ENCODE data around the gene PHYKPL.

The PHYKPL gene

DNA sequence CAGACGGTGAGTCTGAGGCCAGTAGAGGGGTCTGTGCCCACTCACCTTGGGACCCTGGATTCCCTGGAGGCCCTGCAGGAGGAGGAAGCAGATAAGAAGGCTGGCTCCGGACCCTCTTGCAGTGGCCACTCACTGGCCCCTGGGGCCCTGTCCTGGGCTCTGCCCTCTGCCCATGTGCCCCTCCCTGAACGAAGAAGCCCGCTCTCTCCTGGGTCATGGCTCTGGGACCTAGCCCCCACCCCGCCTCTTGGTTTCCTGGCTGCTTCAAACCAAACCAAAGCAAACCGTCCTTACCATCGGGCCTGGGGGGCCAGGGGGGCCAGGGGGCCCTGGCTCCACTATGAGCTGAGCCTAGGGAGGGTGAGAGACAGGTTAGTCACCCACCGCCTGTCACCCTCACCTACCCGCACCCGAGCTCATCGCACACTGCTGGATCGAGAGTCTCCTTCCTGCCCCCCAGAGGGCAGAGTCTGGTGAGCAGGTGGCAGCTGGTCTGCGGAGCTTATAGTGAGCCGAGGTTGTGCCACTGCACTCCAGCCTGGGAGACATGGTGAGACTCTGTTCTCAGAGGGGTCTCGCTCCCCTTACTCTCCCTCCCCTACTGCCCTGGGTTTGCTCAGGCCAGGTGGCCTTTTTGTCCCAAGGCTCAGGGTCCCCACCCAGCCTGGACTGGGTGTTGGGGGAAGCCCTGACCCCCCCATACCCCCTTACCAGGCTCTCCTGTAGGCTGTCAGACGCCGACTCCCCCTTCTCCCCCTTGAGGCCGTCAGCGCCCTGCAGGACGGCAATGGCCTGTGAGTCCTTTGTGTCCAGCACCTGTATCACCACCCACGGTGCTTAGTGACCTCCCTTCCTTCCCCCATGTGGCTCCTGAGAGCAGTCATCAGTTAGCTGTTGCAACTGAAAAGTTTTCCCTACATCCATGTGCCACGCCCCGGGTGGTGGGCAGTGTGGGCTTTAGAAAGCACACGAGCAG is 15.2 kb upstream of the PHYKPL start:
- TF ChIP-seq, protein P1, sequence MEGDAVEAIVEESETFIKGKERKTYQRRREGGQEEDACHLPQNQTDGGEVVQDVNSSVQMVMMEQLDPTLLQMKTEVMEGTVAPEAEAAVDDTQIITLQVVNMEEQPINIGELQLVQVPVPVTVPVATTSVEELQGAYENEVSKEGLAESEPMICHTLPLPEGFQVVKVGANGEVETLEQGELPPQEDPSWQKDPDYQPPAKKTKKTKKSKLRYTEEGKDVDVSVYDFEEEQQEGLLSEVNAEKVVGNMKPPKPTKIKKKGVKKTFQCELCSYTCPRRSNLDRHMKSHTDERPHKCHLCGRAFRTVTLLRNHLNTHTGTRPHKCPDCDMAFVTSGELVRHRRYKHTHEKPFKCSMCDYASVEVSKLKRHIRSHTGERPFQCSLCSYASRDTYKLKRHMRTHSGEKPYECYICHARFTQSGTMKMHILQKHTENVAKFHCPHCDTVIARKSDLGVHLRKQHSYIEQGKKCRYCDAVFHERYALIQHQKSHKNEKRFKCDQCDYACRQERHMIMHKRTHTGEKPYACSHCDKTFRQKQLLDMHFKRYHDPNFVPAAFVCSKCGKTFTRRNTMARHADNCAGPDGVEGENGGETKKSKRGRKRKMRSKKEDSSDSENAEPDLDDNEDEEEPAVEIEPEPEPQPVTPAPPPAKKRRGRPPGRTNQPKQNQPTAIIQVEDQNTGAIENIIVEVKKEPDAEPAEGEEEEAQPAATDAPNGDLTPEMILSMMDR (IDR thresholded peaks at IDR 0.05; ENCODE audit: low read depth, low read length, missing control alignments): no peak
- no peak overlapping the region for H3K4me3 ChIP-seq (ENCODE audit: low read depth, low read length)
- in situ Hi-C loops (cut with HindIII; ENCODE audit: low sequenced_read_pairs): no loop called here
- no peak for DNase-seq (ENCODE audit: low read depth)

DNA sequence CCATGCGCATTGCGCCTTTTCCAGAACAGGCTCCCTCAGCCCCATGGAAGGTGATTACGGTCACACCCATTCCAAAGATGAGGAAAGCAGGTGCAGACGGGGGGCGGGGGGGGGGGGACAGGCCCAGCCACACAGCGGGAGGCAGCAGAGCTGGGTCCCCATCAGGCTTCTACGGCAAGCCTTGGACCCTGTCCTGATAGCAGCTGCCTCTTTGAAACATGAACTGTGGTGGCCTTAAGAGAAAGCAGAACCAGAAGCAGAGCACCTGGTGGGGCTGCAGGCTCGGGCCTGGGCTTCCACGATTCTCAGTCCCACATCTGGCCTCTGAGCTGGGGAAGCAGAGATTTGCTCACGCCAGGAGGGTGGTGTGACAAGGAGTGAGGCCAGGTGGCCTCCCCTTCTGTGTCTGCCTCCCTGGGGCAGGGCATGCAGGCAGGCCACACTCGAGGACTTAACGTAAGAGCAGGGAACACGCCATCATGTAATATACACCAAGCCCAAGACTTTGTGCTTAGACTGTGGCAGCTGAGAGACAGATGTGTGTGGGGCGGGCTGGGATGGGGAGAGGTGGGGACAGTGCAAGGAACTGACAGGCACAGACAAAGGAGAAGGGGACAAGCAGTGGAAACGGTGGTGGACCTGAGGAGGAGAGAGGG is 14.2 kb upstream of the PHYKPL start:
- no peak overlapping the region for H3K4me3 ChIP-seq (ENCODE audit: low read depth, low read length)
- TF ChIP-seq, protein P1 (IDR thresholded peaks at IDR 0.05; ENCODE audit: low read depth, low read length, missing control alignments): no peak
- in situ Hi-C loops (cut with HindIII; ENCODE audit: low sequenced_read_pairs): no loop called here
- no peak for DNase-seq (ENCODE audit: low read depth)

- in situ Hi-C loops (cut with HindIII; ENCODE audit: low sequenced_read_pairs): no loop called here
- TF ChIP-seq, protein P1 (IDR thresholded peaks at IDR 0.05; ENCODE audit: low read depth, low read length, missing control alignments): no peak
- no peak for DNase-seq (ENCODE audit: low read depth)
- H3K4me3 ChIP-seq (ENCODE audit: low read depth, low read length): no peak overlapping the region
Measured at GRCh38 chr5:178245389-178245788, 12.8 kb upstream of the PHYKPL start.

DNA sequence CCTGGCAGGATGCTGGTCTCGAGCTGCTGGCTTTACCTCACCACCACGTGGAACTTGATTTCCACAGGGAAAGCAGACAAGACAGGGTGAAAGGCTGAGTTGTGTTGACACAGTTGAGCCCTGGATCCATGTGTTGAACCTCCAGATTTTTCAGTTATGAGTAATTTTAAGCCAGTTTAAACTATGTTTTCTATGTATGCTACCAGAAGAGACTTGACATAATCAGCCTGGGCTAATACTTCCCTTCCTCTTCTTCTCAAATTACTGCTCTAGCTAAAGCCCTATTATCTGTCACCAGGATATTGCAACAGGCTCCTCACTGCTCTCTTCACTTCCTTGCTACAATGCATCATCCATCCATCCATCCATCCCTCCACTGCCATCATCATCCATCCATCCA is 12.0 kb upstream of the PHYKPL start:
- TF ChIP-seq, protein P1 (IDR thresholded peaks at IDR 0.05; ENCODE audit: low read depth, low read length, missing control alignments): no peak
- no peak overlapping the region for H3K4me3 ChIP-seq (ENCODE audit: low read depth, low read length)
- in situ Hi-C loops (cut with HindIII; ENCODE audit: low sequenced_read_pairs): no loop called here
- DNase-seq (ENCODE audit: low read depth): no peak

DNA sequence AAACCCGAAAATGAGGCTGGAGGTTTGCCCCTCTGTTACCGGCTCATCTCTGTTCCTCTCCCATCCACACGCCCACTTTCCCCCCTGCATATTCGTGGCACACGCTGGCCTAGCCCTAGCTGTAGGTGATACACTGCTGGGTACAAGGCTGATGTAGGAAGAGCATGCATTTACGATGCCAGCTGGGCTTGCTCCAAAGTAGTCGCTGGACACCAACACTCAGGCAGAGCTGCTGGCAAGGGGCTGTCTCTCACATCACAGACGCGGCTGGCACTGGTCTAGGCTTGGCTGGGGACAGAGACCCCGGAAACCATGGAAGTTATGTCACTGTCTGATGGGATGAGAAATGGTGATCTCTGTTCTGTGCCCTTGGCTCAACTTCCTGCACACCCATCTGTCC is 9.8 kb upstream of the PHYKPL start:
- no peak overlapping the region for H3K4me3 ChIP-seq (ENCODE audit: low read depth, low read length)
- TF ChIP-seq, protein P1 (IDR thresholded peaks at IDR 0.05; ENCODE audit: low read depth, low read length, missing control alignments): no peak
- no peak for DNase-seq (ENCODE audit: low read depth)
- in situ Hi-C loops (cut with HindIII; ENCODE audit: low sequenced_read_pairs): no loop called here

GRCh38 chr5:178241688-178242231 is 9.2 kb upstream of the PHYKPL start:
- TF ChIP-seq, protein P1 (IDR thresholded peaks at IDR 0.05; ENCODE audit: low read depth, low read length, missing control alignments): no peak
- in situ Hi-C loops (cut with HindIII; ENCODE audit: low sequenced_read_pairs): no loop called here
- H3K4me3 ChIP-seq (ENCODE audit: low read depth, low read length): no peak overlapping the region
- DNase-seq (ENCODE audit: low read depth): no peak

Data from astrocyte of the cerebellum (primary cell).